ENCODE data around the gene GCN1.
A peak's percentile ranks its signal among the peaks of the same experiment; 100 is the strongest.

The GCN1 gene

GRCh38 chr12:120102189-120103043, 92.1 kb downstream of the GCN1 start:
- FAIRE-seq (no peak), DNase-seq (ENCODE audit: extremely low spot score, insufficient read length, low read depth) (no peak)

GRCh38 chr12:120101617-120102016, 92.9 kb downstream of the GCN1 start:
- DNase-seq (ENCODE audit: extremely low spot score, insufficient read length, low read depth) (no peak), FAIRE-seq (no peak)

DNA sequence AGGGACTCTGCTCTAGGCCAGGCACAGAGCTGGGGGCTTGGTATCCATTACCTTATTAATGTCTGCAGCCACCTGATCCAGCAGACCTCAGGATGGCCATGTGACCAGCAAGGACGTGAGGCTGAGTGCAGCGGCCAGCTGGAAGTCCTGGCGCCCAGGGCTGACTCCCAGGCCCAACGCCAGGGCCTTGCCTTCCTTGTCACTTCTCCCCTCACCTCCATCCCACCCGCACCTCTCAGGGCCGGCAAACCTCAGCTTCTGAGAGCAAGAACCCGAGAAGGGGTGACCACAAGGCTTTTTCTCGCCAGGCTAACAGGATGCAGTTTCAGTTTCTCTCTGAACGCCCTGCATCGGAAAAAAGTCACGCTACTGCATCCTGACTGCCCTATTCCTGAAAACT, 93.3 kb downstream of the GCN1 start:
- DNase-seq (ENCODE audit: extremely low spot score, insufficient read length, low read depth), result peak; percentile 38
- peak; percentile 77 for FAIRE-seq

GRCh38 chr12:120100630-120101029, 93.9 kb downstream of the GCN1 start:
- FAIRE-seq (no peak), DNase-seq (ENCODE audit: extremely low spot score, insufficient read length, low read depth) (no peak)

GRCh38 chr12:120099738-120100137, 94.8 kb downstream of the GCN1 start:
- no peak for FAIRE-seq
- DNase-seq (ENCODE audit: extremely low spot score, insufficient read length, low read depth), result no peak

GRCh38 chr12:120098756-120099470, 95.6 kb downstream of the GCN1 start:
- DNase-seq (ENCODE audit: extremely low spot score, insufficient read length, low read depth) (no peak), FAIRE-seq (no peak)

DNA sequence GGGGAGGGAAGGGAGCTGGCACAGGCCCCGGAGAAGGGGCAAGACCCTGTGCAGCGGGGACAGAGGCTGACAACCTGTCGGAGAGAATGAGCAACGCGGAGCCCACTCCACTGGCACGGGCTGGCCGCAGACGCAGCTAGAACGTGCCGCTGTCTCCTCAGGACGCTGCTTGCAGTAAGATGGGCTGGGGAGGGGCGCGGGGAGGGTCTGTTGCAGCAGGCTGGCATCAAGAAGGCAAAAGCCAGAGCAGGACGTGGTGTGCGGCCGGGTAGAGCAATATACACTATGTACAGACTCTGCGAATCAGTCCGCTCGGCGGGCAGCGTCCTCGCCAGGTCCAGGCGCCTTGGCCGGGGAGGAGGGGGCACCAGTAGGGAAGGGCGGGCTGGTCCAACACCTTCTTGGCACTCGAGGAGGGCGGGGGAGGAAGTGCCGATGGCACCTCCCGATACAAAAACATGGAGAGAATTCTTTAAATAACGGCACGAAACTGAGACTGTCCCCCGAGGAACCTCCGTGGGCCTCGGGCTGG, 97.8 kb downstream of the GCN1 start:
- no peak for FAIRE-seq
- DNase-seq (ENCODE audit: extremely low spot score, insufficient read length, low read depth), result no peak

DNA sequence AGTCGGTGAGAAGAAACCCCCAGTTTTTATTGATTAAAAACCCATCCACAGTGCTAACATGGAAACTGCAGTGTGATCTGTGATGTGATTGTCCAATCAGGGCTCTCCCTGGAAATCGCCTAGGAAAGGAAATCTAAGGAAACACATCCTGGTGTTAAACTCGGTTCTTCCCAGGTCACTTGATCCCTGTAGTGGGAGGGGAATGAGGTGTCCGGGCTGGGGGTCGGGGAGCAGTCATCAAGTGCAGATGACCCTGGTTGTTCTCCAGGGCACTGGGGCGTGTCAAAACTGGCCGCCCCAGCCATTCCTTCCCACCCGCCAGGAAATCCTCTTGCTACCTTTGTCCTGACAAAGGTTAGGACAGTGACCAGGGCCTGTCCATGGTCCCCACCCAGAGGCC, 98.8 kb downstream of the GCN1 start:
- no peak for FAIRE-seq

GRCh38 chr12:120095331-120095730, 99.2 kb downstream of the GCN1 start:
- DNase-seq (ENCODE audit: extremely low spot score, insufficient read length, low read depth) (no peak), FAIRE-seq (no peak)

More for the DNA sequence above, 98.8 kb downstream of the GCN1 start:
- no peak for DNase-seq (ENCODE audit: extremely low spot score, insufficient read length, low read depth)

DNA sequence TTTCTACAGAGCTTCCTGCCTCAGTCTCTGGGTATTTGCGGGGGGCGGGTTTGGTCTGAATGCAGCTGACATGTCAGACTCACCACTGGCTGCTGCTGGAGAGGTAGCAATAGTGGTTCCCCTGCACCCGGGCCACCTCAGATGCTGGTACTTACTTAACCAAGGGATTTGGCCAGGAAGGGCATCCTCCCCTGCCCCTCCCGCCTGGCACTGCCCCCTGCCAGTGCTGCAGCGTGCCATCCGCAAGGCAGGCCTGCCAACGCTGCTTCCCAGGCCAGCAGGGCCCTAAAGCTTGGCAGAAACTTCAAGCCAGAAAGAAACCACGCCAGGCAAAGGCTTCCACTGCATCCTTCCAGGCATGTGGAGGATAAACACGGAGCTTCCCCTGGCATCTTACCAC, 100.0 kb downstream of the GCN1 start:
- DNase-seq (ENCODE audit: extremely low spot score, insufficient read length, low read depth) (no peak), FAIRE-seq (no peak)

DNA sequence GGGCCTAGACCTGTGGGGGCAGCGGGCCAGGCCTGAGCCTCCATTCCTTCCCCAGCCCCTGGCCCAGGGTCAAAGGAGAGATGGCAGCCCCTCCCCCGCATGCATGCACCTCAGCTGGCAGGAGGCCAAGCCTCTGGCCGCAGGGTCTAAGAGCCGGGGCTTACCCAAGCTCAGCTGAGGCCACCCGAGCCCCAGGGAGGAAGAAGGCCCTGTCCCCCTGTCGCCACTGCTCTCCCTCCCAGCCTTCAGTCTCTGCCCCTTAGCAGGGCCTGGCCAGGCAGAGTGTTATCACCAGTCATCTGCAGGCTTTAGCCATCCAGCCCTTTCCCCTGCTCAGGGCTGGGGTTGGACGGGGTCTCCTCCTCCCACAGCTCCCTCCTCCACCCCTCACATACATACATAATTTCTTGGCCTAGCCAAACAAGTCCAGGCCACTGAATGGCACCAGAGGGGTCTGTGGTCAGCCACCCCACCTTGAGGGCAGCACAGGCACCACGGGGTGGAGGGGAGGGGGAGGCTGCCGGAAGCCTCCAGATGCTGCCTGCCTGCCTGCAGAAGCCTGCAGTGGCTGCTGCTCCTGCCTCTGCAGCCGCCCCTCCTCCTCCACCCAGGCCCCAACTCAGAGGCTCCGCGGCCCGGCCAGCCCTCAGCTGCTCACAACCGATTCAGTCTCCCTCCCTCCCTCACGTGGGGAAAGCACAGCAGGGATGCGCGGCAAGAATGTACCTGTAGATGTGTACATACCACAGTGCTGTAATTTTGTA, 100.7 kb downstream of the GCN1 start:
- DNase-seq (ENCODE audit: extremely low spot score, insufficient read length, low read depth) (no peak), FAIRE-seq (no peak)

DNA sequence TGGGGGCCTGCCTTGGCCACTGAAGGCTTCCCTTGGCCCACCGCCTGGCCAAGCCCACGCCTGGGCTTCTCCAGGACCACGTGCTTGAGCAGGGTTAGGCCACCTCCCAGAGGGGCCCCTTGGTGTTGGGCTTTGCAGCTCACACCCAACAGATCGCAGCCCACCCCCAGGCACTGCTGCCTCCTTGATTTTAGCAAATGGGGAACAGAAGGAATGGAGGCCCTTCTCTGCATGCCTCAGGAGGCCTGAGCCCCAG, 101.3 kb downstream of the GCN1 start:
- no peak for FAIRE-seq
- DNase-seq (ENCODE audit: extremely low spot score, insufficient read length, low read depth), result no peak

GRCh38 chr12:120092551-120093335, 101.8 kb downstream of the GCN1 start:
- DNase-seq (ENCODE audit: extremely low spot score, insufficient read length, low read depth) (no peak), FAIRE-seq (no peak)

DNA sequence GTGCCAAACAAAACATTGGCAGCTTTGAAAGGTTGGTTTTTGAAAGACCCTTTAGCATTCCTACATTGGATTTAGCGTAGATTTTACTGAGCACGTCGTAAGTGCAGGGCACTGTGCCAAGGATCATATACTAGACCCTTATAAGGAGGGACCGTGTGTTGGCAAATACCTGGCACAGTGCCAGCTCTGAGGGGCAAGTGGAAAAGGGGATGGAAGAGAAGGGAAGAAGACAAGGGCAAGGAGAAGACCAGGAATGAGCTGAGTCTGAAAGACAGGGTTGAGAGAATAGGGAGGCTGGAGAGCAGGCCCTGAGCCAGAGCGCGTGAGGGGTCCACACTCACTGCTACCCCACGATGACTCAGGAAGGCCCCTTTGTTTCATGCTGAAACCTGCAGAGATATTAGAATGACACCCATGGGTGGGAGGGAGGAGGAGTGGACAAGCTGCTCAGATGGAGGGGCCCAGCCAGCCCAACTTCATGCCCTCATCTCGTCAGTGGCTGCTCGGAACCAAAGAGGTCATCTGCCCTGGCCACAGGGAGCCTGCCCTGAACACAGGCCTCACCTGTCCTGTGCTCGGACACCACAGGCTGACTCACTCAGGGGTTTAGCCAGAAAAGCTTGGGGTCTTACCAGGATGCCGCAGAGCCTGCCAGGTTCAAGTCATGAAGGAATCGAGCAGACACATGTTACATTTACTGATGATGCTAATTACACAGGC, 103.0 kb downstream of the GCN1 start:
- FAIRE-seq (no peak), DNase-seq (ENCODE audit: extremely low spot score, insufficient read length, low read depth) (no peak)

DNA sequence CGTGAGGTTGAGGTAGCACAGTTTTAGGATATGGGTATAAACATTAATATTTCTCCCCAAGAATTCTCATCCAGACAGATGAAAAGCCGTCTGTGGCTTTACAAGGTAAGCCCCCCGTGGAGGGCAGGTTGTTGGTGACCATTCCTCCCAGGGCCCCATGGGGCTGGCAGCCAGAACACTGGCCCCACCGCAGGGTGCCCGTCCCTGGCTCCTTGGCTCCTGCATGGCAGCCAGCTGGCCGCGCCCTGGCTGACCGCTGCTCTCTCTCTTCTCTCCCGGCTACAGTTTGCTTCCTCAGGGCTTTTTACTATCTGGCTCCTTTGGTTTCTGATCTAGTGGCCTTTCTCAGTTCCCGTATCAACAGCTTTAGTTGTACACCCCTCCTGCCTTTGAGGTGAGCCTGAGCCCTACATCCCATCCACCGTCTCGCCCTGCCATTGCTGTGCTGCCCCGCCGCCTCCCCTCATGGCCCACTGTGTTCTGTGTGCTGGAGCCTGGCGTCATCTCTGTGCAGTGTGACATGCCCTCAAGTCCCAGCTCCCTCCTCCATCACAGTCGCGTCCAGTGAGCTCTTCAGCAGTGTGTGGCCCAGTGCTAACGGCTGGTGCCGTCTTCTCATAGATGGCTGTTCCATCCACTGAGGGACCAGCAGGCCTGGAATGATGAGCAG, 103.8 kb downstream of the GCN1 start:
- no peak for DNase-seq (ENCODE audit: extremely low spot score, insufficient read length, low read depth)

GRCh38 chr12:120090206-120090605, 104.3 kb downstream of the GCN1 start:
- FAIRE-seq, result no peak

More for the DNA sequence above, 103.8 kb downstream of the GCN1 start:
- no peak for FAIRE-seq

GRCh38 chr12:120089796-120090195, 104.7 kb downstream of the GCN1 start:
- FAIRE-seq, result no peak
- DNase-seq (ENCODE audit: extremely low spot score, insufficient read length, low read depth), result no peak

More at GRCh38 chr12:120090206-120090605, 104.3 kb downstream of the GCN1 start:
- DNase-seq (ENCODE audit: extremely low spot score, insufficient read length, low read depth), result no peak

GRCh38 chr12:120089105-120089504, 105.4 kb downstream of the GCN1 start:
- FAIRE-seq (no peak), DNase-seq (ENCODE audit: extremely low spot score, insufficient read length, low read depth) (no peak)

Measured in GM18507 (cell line).